Memory B cell (primary cell): ENCODE results near the gene SLC12A7.

Source experiments
- ATAC-seq: fragments of 150-1000 bp; cut with Tn5 transposase; 2 replicates; pipeline ENCODE4 v1.10.0; 2021; ENCODE audit warnings: low read depth, mild to moderate bottlenecking, moderate library complexity
- DNase-seq, 2 donors: peaks; one replicate each; pipeline ENCODE4 v3.0.0; 2022; ENCODE audit warnings: low spot score in 2 of 2
- H3K27ac Mint-ChIP-seq: one replicate; pipeline ENCODE4 v1.8.0; 2022; ENCODE audit warnings: mild to moderate bottlenecking, moderate library complexity, mixed read lengths
- H3K27me3 Mint-ChIP-seq: one replicate; pipeline ENCODE4 v1.8.0; 2022; ENCODE audit warnings: mixed read lengths
- H3K36me3 Mint-ChIP-seq: one replicate; pipeline ENCODE4 v1.8.0; 2022; ENCODE audit warnings: mild to moderate bottlenecking, mixed read lengths
- H3K4me1 Mint-ChIP-seq: one replicate; pipeline ENCODE4 v1.8.0; 2022; ENCODE audit warnings: mixed read lengths
- H3K4me3 Mint-ChIP-seq: one replicate; pipeline ENCODE4 v1.8.0; 2022; ENCODE audit warnings: mild to moderate bottlenecking, moderate library complexity, mixed read lengths
- H3K9me3 Mint-ChIP-seq: one replicate; pipeline ENCODE4 v1.8.0; 2022; ENCODE audit warnings: mixed read lengths

SLC12A7 gene

DNA sequence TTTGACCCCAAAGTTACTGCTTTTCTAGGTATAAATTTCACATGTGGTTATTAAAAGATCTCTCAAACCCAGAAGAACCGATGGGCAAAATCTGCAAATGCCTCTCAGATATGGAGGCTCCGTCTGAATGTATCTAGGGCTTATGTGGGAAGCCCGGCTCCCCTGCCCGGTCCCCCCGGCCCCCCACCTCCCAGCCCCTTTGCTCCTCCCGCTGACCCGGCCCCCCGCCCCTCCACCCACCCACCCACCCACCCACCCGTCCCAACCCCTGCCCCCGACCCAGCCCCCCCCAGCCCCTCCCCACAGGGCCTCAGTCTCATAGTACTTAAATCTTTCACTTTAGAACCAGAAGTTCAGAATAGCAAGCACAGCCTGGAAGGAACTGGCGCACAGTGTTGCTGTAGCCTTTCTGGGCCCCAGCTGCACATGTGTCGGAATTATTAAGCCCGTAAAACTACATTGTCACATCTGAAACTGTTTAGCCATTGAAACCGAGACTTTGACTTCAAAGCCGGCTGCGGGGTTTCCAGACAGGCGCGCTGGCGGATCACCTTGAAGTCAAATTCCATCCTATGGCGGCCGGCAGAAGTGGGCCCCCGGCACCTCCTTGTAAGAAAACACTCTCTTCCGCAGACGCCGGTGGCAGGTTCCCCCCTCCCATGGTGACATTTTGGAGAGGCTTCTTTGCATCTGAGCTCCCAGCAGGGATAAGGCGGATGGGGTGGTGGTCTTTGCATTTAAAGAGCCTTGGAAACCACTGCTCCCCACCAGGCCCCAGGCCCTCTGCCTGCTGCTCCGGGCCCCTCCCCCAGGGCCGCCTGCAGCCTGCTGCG, 90.5 kb downstream of the SLC12A7 start:
- Mint-ChIP-seq H3K36me3 (no peaks in the 10 kb centered on the region), H3K4me1 (no peaks in the 10 kb centered on the region), H3K27me3 (peaks cover 3% of the 10 kb centered on the region), H3K9me3 (no peaks in the 10 kb centered on the region), H3K27ac (no peak overlapping the region), H3K4me3 (no peak overlapping the region)
- ATAC-seq = no peak
- DNase-seq = no peak

DNA sequence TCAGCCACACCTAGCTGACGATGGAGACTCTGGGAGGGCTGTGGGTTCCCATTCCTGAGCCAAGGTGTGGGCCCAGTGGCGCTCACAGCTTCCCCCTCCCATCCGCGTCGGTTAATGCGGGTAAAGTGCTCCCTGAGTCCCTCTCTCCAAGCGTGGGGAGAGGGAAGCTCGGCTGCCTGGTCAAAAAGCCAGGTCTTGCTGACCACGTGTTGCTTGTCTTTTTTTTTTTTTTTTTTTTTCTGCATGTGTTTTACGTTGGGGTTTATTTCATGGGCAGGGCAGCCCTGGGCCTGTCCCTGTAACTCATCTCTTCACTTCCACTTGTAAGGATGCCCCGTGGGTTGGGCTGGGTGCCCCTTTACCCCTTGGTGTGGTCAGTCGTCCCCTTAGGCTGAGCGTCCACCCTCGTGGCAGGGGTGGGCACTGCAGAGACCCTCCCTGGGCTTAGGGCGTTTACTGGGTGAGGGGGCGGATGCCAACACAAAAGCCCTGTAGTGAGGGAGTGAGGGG, 91.4 kb downstream of the SLC12A7 start:
- ATAC-seq (no peak), DNase-seq (no peak)
- Mint-ChIP-seq H3K36me3 (no peaks in the 10 kb centered on the region), H3K27me3 (peaks cover 3% of the 10 kb centered on the region), H3K27ac (no peak overlapping the region), H3K4me1 (no peaks in the 10 kb centered on the region), H3K9me3 (no peaks in the 10 kb centered on the region), H3K4me3 (no peak overlapping the region)

DNA sequence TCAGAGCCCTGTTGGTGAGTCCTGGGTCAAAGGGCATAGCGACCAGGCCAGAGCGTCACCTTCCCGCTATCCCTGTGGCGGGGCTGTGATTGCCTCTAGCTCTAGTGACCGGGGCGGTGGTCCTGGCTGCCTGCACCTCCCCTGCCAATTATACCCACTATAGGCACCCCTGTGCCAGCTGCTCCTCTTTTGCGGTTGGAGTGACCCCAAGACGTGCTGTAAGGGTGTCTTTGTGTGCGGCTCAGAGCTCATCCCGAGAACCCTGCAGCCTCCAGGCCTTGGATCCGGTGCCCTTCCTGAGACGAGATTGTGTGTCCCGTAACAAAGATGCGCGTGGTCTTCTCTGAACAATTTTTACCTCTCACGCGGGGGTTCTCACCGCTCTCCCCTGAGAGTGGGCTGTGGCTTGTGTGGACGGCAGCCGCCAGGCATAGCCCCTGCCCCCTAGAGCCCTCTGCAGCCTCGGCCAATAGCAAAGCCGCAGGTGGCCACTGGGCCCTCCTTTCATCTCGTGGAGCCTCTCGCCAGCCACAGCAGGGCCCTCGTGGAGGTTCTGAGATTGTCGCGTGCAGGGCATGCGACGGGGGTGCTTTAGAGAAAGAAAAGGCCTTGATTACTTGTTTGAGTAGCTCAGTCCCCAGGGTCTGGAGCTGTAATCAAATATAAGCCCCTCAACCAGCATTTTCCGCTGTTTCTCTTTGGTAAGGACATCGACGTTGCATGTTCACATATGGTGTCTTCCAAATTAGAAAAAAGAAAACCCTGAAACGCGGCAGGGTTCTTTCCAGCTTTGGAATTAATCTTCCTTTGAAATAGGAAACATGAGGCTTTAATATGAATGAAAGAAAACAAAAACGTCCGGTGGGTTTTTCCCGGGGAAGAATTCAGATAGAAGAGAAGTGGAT, 92.6 kb downstream of the SLC12A7 start:
- Mint-ChIP-seq H3K27me3 (peaks cover 3% of the 10 kb centered on the region), H3K4me3 (no peak overlapping the region), H3K36me3 (no peaks in the 10 kb centered on the region), H3K9me3 (no peaks in the 10 kb centered on the region), H3K27ac (no peak overlapping the region), H3K4me1 (no peaks in the 10 kb centered on the region)
- no peak for ATAC-seq
- DNase-seq = no peak

DNA sequence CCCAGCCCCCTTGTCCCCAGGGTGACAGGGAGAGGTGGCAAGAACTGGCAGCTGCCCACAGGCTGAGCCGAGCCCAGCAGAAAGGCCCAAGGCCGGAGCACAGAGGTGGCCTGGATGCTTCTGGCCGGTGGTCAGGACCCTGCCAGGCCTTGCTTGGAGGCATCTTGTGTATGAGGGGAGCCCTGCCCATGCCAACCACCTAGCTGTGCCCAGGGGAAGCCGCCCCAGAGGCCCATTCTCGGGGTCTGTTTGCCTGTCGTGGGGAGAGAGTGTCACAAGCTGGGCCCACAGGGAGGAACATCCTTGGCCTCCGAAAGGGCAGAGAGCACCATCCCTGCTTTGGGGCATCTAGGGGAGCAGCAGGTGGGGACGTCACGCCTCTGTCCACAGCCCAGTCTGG, 93.3 kb downstream of the SLC12A7 start:
- H3K36me3 Mint-ChIP-seq = no peaks in the 10 kb centered on the region
- no peak for DNase-seq
- H3K9me3 Mint-ChIP-seq = no peaks in the 10 kb centered on the region
- no peak overlapping the region for H3K4me3 Mint-ChIP-seq
- no peak overlapping the region for H3K27ac Mint-ChIP-seq
- no peak for ATAC-seq
- no peaks in the 10 kb centered on the region for H3K4me1 Mint-ChIP-seq
- H3K27me3 Mint-ChIP-seq = peaks cover 3% of the 10 kb centered on the region

DNA sequence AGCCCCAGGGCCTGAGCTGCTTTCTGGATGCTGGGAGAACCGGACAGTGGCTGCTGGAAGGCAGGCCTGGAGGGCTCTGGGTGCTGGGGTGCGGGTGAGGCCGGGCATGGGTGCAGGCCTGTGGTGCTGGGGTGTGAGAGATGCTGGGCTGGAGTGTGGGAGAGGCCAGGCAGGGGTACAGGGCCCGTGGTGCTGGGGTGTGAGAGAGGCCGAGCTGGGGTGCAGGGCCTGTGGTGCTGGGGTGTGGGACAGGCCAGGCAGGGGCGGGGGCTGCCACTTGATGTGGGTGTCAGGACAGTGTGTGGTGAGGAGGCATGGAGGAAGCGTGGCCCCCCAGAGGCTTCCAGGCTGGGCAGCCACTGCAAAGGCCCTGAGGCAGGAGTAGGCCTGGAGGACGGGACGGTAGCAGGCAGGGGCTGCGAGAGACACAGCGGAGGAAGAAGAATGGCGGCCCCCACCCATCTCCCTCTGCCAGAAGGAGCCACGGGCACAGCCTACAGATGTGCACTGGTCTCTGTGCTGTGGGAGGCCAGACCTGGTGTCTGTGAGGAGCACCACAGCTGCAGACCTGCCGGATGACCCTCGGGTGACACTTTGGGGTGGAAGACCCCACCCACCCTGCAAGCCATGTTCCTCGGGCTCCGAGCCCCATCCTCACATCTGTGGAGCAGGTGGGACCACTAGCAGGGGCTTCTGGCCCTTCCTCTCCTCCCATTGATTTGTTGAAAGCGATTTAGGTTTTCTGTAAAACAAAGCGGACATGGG, 94.0 kb downstream of the SLC12A7 start:
- no peak for ATAC-seq
- Mint-ChIP-seq H3K4me1 (no peaks in the 10 kb centered on the region), H3K4me3 (no peak overlapping the region), H3K9me3 (no peaks in the 10 kb centered on the region), H3K27ac (no peak overlapping the region), H3K27me3 (peaks cover 3% of the 10 kb centered on the region), H3K36me3 (no peaks in the 10 kb centered on the region)
- no peak for DNase-seq

DNA sequence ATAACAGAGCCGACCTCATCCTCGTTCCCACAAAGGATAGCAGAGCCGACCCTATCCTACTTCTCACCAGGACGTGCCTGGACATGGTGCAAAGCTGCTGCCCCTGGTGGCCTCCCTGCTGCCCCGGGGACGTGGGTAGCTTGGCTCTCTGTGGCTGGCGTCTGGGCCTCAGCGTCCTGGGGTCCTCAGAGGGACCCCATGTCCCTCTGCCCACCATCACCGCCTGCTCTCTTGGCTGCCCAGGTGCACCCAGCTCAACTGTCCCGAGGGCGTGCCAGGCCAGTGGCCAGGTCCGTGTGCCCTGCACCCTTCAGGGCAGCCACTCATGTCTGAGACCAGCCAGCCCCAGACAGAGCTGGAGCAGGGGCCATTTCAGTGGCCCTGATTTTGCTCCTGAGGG, 94.8 kb downstream of the SLC12A7 start:
- Mint-ChIP-seq H3K27me3 (peaks cover 5% of the 10 kb centered on the region), H3K36me3 (no peaks in the 10 kb centered on the region), H3K27ac (no peak overlapping the region), H3K4me3 (no peak overlapping the region), H3K9me3 (no peaks in the 10 kb centered on the region), H3K4me1 (no peaks in the 10 kb centered on the region)
- DNase-seq = no peak
- no peak for ATAC-seq

DNA sequence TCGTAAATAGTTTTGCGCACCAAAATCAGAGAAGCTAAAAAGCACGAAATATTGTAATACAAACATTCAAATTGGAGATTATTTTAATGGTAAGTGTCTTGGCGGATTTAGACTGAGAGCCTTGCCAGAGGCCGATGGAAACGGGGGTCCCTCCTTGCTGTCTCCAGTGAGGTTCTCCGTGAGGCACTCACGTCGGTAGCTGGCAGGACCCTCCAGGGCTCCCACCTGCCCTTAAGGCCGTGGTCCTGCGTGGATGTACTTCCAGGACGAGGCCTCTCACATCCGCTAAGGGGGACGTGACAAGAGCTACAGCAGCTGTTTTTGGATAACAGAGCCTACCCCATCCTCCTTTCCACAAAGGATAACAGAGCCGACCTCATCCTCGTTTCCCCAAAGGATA, 95.4 kb downstream of the SLC12A7 start:
- peaks cover 8% of the 10 kb centered on the region for H3K27me3 Mint-ChIP-seq
- no peaks in the 10 kb centered on the region for H3K36me3 Mint-ChIP-seq
- ATAC-seq (no peak), DNase-seq (no peak)
- H3K27ac Mint-ChIP-seq = no peak overlapping the region
- H3K9me3 Mint-ChIP-seq = no peaks in the 10 kb centered on the region
- no peak overlapping the region for H3K4me3 Mint-ChIP-seq
- H3K4me1 Mint-ChIP-seq = peaks cover under 1% of the 10 kb centered on the region

DNA sequence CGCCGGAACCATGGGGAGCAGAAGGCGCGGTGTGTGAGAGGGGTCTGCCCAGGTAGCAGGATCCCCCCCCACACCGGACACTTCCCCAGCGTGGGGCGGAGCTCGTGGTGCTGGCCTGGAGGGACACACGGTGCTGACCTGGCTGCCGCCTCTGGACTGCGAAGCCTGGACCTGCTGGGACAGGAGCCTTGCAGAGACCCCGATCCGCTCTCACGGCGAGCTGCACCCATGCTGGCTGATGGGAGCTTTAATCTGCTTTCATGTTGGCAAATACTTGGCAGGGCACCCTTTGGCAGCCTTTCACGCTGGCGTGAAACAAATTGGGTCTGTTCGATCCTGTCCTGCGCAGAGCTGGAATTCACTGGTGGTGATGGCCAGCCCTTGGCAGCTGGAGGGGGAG, 95.8 kb downstream of the SLC12A7 start:
- no peak for ATAC-seq
- no peak overlapping the region for H3K27ac Mint-ChIP-seq
- H3K4me3 Mint-ChIP-seq = no peak overlapping the region
- no peak for DNase-seq
- peaks cover 12% of the 10 kb centered on the region for H3K27me3 Mint-ChIP-seq
- H3K4me1 Mint-ChIP-seq = peaks cover 5% of the 10 kb centered on the region
- H3K36me3 Mint-ChIP-seq = no peaks in the 10 kb centered on the region
- no peaks in the 10 kb centered on the region for H3K9me3 Mint-ChIP-seq

DNA sequence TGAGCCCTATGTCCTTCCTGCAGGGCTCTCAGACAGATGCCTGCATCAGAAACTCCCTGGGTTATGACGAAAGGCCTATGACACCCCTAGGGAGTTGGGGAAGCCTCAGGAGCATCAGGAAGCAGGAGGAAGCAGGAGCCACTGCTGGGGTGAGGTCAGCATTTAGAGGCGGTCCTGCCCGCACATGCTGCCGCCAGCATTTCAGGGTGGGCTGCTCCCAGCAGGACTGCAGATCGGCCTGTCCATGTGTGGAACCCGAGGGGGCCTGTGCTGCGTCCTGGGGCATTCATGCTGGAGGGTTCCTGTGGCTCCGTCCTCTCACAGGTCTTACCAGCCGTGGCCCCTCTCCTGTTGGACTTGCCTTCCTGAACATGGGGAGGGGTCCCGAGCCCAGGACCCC, 96.4 kb downstream of the SLC12A7 start:
- no peak for DNase-seq
- Mint-ChIP-seq H3K4me1 (peaks cover 5% of the 10 kb centered on the region), H3K36me3 (no peaks in the 10 kb centered on the region), H3K27me3 (peaks cover 12% of the 10 kb centered on the region), H3K9me3 (no peaks in the 10 kb centered on the region), H3K4me3 (no peak overlapping the region), H3K27ac (no peak overlapping the region)
- ATAC-seq = no peak

DNA sequence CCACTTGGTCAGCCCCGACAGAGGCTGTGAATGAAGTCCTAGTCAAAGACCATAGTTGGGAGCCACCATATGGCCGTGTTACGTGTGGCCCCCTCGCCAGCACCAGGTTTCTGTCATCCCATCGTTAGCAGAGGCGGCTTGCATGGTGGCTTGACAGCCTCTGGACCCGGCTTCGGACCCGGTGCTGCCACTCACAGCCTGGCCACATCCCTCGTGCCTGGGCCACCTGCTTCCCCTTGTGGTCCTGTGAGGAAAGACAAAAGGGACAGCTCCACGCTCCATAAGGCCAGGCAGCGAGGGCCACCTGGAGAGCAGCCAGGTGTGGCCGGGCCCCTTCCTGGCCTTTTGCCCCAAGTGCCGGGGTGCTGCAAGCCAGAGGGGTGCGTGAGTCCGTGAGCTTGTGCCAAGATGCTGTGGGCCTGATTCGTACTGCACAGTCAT, 97.1 kb downstream of the SLC12A7 start:
- peaks cover 5% of the 10 kb centered on the region for H3K4me1 Mint-ChIP-seq
- no peak overlapping the region for H3K27ac Mint-ChIP-seq
- H3K27me3 Mint-ChIP-seq = peaks cover 15% of the 10 kb centered on the region
- no peak for DNase-seq
- no peak overlapping the region for H3K4me3 Mint-ChIP-seq
- no peak for ATAC-seq
- no peaks in the 10 kb centered on the region for H3K9me3 Mint-ChIP-seq
- no peaks in the 10 kb centered on the region for H3K36me3 Mint-ChIP-seq

DNA sequence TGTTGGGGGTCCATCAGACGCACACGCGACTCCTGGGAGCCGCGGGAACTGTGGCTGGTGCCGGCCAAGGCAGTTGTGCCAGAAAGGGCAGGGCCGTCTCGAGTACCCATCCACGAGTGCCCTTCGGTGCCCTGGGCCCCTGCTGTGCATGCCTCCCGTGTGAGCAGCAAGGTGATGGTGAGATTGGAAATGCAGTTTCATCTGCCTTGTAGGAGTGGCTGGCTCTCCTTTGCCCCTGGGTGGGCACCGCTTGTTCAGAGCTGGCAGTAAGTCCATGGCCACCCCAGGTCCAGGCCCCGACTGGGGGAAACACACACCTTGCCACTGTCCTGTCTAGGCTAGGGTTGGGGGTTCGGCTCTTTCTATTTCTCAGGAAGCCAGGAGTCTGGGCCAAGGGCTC, 97.5 kb downstream of the SLC12A7 start:
- ATAC-seq (no peak), DNase-seq (no peak)
- Mint-ChIP-seq H3K36me3 (no peaks in the 10 kb centered on the region), H3K27ac (no peak overlapping the region), H3K4me3 (no peak overlapping the region), H3K27me3 (peaks cover 16% of the 10 kb centered on the region), H3K4me1 (peaks cover 5% of the 10 kb centered on the region), H3K9me3 (no peaks in the 10 kb centered on the region)

DNA sequence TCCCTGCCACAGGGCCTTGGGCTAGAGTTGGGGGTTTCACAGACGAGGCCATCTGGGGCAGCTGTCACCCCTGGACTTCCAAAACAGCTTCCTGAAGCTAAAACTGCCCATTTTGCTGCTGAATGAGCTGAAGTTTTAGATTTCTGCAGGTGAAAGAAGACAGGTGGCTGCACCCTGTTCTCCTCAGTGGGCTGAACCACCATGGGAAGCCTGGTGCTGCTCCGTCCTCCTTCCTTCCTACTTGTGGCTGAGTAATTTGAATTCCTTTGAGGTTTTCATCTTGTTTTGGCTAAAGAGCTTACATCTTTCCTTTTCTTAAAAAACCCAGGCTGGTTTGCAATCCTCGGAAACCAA, 97.9 kb downstream of the SLC12A7 start:
- H3K27ac Mint-ChIP-seq = no peak overlapping the region
- H3K36me3 Mint-ChIP-seq = no peaks in the 10 kb centered on the region
- ATAC-seq (no peak), DNase-seq (no peak)
- H3K9me3 Mint-ChIP-seq = no peaks in the 10 kb centered on the region
- no peak overlapping the region for H3K4me3 Mint-ChIP-seq
- H3K4me1 Mint-ChIP-seq = peaks cover 5% of the 10 kb centered on the region
- peaks cover 17% of the 10 kb centered on the region for H3K27me3 Mint-ChIP-seq

DNA sequence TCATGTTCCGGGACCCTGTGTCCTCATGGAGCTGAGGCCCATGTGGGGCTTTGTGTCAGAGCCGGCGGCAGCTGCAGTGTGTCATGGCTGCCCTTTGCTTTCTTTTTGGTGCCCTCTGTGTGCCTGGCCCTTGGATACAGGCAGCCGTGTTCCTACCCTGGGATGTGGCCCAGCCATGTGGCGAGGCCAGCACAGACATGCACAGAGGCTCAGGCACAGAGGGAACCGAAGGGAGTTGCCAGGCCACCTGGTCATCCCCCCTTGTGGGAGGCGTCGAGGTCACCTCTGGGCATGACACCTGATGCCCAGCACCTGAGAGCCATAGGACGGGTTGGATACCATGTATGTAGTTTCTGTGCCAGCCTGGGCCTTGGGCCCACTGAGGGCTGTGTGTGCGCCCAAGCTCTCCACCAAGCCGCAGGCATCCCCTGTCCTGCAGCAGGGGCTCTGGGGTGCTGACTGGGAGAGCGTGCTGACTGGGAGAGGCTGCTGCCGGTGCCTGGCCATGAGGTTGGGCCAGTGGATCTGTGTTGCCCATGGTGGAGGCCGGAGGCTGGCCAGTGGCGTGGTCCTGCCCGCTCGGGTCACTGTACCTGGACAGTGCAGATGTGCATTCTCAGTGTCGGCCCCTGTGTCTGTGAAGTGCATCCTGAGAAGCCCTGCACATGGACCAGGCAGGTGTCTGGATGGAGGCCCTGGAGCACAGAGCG, 98.5 kb downstream of the SLC12A7 start:
- DNase-seq = no peak
- Mint-ChIP-seq H3K36me3 (no peaks in the 10 kb centered on the region), H3K27ac (no peak overlapping the region), H3K4me3 (no peak overlapping the region), H3K27me3 (peaks cover 18% of the 10 kb centered on the region), H3K4me1 (peaks cover 5% of the 10 kb centered on the region), H3K9me3 (no peaks in the 10 kb centered on the region)
- ATAC-seq = no peak
